ENCODE measurements around the gene FLNC.

FLNC gene

DNA sequence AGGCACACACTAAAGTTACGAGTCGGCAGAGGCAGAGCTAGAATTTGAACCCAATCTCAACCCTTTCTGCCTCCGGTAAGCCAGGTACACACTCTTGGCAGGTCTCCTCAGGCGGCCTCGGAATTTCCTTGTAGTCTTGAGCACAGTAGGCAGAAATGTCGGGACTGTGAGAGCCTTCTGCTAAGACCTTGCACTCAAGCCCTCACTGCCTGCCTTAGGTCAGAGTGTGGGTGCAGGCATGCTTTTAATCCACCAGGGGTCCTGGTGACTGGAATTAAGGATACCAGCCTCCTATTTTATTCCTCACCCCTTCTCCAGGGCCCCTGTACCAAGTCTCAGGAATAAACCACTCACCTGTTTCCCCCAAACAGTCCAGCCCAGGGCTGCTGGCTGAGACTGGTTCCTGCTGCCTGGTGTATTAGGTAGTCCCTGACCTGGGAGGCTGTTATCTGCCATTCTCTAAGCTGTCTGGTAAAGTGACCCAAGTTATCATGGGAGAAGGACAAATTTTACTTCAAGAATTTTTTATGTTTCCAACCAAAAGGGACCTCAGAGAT is 33.3 kb downstream of the FLNC start:
- no peak for DNase-seq (ENCODE audit: low read depth, low spot score)

DNA sequence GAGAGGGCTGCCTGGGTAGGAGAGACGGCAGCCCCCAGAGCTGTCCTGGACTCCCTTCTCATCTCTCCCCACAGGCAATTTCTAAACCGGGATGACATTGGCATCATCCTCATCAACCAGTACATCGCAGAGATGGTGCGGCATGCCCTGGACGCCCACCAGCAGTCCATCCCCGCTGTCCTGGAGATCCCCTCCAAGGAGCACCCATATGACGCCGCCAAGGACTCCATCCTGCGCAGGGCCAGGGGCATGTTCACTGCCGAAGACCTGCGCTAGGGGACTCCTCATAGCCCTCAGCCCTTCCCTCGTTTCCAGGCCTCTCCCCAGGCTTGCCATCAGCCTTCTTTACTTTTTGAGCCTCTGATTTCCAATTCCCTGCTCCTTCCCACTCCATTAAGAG is 35.1 kb downstream of the FLNC start:
- DNase-seq (ENCODE audit: low read depth, low spot score) = no peak

- DNase-seq (ENCODE audit: low read depth, low spot score) = no peak
Observed at GRCh38 chr7:128865996-128866877, 36.0 kb downstream of the FLNC start.

DNA sequence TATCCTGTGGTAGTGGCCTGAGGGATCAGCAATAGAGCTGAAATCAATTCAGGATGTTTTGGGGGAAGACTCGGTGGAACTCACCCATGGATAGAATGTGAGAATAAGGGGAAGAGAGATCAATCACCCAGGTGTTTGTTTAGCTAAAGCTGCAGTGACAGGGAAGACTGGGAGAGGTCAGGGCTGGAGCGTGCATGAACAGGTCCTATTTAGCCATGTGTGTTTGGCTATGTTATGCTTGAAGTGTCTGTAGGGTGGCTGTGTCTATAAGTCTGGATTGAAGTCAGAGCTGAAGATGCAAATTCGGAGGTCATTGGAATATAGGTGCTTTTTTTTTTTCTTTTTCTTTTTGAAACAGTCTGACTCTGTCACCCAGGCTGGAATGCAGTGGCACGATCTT is 37.0 kb downstream of the FLNC start:
- DNase-seq (ENCODE audit: low read depth, low spot score) = no peak

DNA sequence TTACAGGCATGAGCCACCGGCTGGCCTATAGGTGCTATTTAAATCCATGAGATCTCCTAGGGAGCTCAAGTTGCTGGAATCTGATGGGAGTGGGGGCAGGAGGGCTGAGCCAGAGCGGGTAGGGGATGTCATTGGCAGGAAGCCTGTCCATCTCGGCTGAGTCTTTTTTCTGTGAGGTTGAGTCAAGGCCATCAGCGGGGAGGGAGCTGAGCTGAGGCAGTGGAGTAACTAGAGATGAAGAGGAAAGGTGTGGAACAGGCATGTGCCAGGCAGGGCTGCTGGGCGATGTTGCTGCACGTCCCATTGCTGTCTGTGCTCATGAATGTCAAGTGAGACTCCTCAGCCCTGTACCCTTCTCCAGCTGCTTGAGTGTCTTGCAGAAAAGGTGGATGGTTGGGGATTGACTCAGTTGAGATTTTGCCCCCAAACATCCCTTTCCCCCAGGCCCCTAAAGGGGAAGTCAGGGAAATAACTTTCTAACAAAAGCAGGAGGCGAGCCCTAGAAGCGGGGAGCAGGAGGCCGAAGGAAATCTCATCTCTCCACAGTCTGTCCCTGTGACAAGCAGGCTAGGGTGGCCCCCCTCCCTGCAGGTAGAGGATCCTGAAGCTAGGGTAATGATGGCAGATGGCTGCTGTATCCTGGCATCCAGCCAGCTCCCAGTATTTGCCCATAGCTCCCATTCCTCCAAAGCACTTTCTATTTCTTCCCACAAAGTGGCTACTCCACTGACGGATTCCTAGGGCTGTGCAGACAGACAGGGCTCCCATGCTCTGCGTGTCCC is 37.8 kb downstream of the FLNC start:
- DNase-seq (ENCODE audit: low read depth, low spot score) = no peak

- DNase-seq (ENCODE audit: low read depth, low spot score) = no peak
Observed at GRCh38 chr7:128868624-128869137, 38.5 kb downstream of the FLNC start.

DNA sequence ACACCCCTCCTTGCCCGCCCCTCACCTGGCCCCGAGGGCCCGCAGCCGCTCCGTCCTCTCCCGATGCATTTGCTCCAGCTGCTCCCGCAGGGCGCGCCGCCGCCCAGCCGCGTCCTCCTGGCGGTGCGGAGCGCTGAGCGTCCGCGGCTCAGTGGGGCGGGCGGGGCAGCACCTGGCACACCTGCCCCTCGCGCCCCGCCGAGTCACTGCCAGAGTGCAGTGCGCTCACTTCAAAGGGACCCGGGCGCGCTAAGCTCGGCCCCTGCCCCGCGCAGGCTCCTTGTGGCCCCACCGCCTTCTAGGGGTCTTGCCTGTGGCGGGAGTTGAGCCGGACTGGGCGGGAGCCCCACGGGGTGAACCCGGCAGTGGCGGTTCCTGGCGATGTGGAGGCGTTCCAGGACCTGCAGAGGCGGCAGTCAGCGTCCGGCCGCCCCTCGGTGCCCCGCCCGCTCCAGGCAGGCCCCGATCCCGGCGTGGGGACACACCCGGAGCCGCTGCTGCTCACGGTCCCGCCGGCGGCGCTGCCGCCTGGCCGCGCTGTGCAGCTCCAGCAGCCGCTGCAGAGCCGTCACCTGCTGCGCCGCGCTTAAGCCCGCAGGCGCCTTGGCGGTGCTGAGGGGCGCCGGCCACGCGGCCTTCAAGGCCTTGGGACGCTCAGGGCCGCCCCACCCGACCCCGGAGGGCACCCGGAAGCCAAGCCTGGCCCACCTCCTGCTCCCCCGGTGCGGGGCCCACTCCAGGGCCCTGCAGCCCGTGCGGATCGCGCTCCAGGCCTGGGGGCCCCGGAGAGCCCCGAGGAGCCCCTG is 39.1 kb downstream of the FLNC start:
- no peak for DNase-seq (ENCODE audit: low read depth, low spot score)

- no peak for DNase-seq (ENCODE audit: low read depth, low spot score)
Observed at GRCh38 chr7:128869944-128870285, 39.7 kb downstream of the FLNC start.

DNA sequence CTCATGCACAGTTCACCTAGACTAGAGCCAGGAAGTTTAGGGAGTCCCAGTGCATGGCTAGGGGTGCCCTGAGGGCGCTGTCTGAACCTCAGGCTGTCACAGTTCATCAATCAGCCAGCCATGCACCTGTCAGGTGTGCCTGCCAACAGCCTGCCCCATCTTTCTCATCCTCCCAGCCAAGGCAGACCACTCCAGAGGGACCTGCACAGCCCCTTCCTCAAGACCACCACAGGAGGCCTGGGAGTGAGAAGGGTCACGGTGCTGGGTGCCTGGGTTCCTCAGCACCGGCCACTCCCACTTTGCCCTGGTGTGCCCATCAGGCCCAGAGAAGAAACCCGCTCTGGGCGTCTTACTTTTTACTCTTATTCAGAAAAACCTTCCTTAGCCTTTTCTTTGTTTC is 40.8 kb downstream of the FLNC start:
- no peak for DNase-seq (ENCODE audit: low read depth, low spot score)

DNA sequence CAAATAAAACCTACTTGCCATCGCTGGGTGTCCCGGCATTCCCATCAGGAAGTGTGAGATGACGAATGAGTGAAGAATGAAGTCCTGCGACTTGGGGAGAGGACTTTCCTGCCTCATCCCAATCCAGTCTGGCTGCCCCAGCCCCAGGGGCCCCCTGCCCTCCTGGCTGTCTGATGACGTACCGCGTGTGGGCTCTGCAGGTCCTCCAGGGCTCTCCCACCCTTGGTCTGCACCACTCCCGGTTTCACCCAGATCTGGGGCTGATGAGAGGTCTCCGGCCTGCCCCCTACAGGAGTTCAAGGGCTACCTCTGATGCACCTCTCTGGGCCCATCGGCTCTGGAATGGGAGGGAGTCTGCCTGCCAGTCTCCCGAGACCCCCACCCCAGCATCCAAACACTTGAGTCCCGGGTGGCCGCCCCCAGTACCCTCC is 42.2 kb downstream of the FLNC start:
- no peak for DNase-seq (ENCODE audit: low read depth, low spot score)

DNA sequence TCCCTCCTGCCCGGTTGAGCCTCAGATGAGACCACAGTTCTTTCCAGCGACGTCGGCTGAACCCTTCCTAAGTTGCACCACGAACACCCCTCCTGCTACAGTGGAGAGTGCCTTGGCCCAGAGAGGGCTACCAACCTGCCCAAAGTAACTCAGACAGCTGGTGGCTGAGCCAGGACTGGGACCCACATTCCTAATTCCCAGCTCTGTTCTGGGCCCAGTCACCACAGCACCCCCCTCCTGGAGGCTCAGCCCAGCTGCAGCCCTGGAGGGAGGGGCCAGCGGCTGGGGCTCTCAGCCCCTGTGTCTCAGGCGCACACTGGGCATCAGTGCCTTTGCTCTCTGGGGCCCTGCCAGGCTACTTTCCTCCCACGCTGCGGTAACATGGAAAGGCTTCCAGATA is 43.0 kb downstream of the FLNC start:
- no peak for DNase-seq (ENCODE audit: low read depth, low spot score)

GRCh38 chr7:128874140-128875031 is 44.2 kb downstream of the FLNC start:
- DNase-seq (ENCODE audit: low read depth, low spot score) = no peak

- DNase-seq (ENCODE audit: low read depth, low spot score) = no peak
Observed at GRCh38 chr7:128875523-128875948, 45.3 kb downstream of the FLNC start.

- no peak for DNase-seq (ENCODE audit: low read depth, low spot score)
Observed at GRCh38 chr7:128876127-128876526, 45.9 kb downstream of the FLNC start.

DNA sequence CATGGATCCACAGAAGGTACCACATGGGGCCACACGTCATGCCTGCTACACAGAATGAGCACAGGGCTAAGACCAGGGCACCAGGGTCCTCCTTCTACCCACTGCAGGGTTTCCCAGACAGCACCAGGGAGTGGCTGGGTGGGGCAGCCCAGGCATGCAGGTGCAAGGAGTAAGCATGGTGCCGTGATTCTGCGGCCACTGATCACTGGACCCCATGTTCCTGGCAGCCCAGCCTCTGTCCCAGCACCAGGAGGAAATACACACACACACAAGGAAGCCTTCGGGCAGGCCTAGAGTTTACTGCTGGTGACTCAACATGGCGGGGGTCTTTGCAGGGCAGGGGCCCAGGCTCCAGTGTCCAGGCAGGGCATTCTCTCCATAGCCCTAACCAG is 46.4 kb downstream of the FLNC start:
- no peak for DNase-seq (ENCODE audit: low read depth, low spot score)

DNA sequence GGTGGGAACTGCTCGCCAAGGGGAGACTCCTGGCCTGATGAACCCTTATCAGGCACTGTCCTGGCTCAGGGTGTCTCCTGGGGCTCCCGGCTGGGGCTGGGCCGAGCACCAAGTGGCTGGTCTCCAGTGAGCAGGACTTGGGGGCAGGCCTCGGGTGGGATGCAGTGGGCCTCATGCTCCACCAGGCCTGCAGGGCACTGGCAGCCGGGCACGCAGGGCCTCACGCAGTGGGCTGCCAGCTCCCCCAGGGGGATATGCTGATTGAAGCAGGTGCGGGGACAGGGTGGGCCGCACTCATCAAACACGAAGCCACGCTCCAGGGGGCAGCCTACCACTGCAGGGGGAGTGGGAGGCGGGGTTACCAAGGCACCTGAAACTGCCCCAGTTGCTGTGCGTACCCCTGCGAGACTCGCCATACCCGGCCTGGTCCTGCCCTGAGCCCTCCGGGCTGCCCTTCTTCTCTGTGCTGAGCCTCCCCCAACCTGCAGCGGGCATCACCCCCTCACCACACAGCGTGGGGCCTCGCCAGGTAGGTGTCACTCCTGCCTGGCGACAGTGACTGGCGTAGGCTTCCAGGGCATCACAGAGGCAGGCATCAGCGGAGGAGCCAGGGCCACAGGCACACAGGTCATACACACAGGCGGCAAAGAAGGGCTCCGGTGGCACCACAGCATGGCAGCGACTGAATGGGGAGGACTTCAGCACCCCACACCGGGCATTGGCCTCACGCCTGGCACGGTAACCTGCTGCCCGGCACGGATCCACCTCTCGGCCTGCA is 47.0 kb downstream of the FLNC start:
- no peak for DNase-seq (ENCODE audit: low read depth, low spot score)

DNA sequence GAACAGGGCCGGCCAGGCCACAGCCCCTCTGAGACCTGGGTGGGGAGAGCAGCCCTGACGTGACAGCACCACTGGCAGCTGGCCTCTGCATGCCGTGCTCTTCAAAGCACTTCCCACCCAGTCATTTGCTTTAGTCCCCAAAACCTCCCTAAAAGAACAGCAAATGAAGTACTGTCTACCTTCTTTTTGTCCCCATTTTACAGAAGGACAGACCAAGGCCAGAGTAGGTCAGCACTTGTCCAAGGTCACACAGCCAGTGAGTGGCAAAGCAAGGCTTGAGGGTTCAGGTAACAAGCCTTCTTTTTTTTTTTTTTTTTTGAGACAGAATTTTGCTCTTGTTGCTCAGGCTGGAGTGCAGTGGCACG is 47.5 kb downstream of the FLNC start:
- DNase-seq (ENCODE audit: low read depth, low spot score) = no peak

GRCh38 chr7:128878226-128879105 is 48.3 kb downstream of the FLNC start:
- DNase-seq (ENCODE audit: low read depth, low spot score) = no peak

- no peak for DNase-seq (ENCODE audit: low read depth, low spot score)
Observed at GRCh38 chr7:128879461-128879938, 49.3 kb downstream of the FLNC start.

Measured in smooth muscle cell of the brain vasculature (primary cell).